ENCODE measurements around the gene CTNND2. TPM values are rescaled to one million over a fixed set of nuclear protein-coding genes. Genes with fewer than 3 reads are reported as not detected.

Gene CTNND2
- total and polyA plus RNA-seq, 10 of the 15 experiments (the other 5 are each of a cell fraction or from before 2014, with no cell fraction given), result 0.02 to 0.16 (median 0.04) TPM; not detected in 7

- in situ Hi-C loops (cut with MboI) (no loop called here), intact Hi-C loops (cut with micrococcal nuclease; ENCODE audit: unreplicated experiment) (no loop called here)
- FAIRE-seq (no peak), ATAC-seq (no peak), DNase-seq (ENCODE audit: low read depth, low spot score) (no peak)
- 16% methylated on average over 9 of the region's 9 CpGs for WGBS (ENCODE audit: insufficient coverage, insufficient replicate concordance, low lambda C conversion rate, missing lambda C conversion rate)
- H3K27ac ChIP-seq (ENCODE audit: control insufficient read depth, insufficient read depth), result no peak overlapping the region
- no peaks in the 10 kb centered on the region for H3K36me3 ChIP-seq (ENCODE audit: control insufficient read depth in 2 of 2, insufficient read depth in 2 of 2, low read length in 1 of 2)
- H2AFZ ChIP-seq (ENCODE audit: control insufficient read depth, low read depth, low read length), result no peak overlapping the region
- H3K4me2 ChIP-seq (ENCODE audit: control insufficient read depth, insufficient read depth), result no peak overlapping the region
- H3K79me2 ChIP-seq (ENCODE audit: control insufficient read depth, insufficient read depth, low read length), result no peaks in the 10 kb centered on the region
- TF ChIP-seq SP1 (IDR thresholded peaks at IDR 0.05; ENCODE audit: low read depth, low read length) (no peak), RBBP5 (conservative IDR thresholded peaks at IDR 0.05) (no peak), BMI1 (IDR thresholded peaks at IDR 0.05; ENCODE audit: borderline replicate concordance) (no peak), SMC3 (IDR thresholded peaks at IDR 0.05; ENCODE audit: borderline replicate concordance, low read length) (no peak), RAD21 (IDR thresholded peaks at IDR 0.05; ENCODE audit: insufficient read depth, low read depth, low read length) (no peak), KAT2A (conservative IDR thresholded peaks at IDR 0.05; ENCODE audit: control insufficient read depth, low read depth, low read length) (no peak), NFXL1 (IDR thresholded peaks at IDR 0.05; ENCODE audit: borderline replicate concordance) (no peak), CBFB (IDR thresholded peaks at IDR 0.05; ENCODE audit: low read depth) (no peak)
- SMC1A ChIA-PET (ENCODE audit: uncharacterized antibody, unreplicated experiment), result no interaction called here
- H3K9ac ChIP-seq (ENCODE audit: control insufficient read depth, insufficient read depth, low read length), result no peak overlapping the region
- RAD21 ChIA-PET (ENCODE audit: unreplicated experiment), result no interaction called here
- no peaks in the 10 kb centered on the region for H3K9me3 ChIP-seq (replicated peaks; ENCODE audit: control insufficient read depth, insufficient read depth, low read length)
- BruUV-seq (replicated peaks), result no TSS peak
- no peak overlapping the region for H3K4me3 ChIP-seq
- no peaks in the 10 kb centered on the region for H4K20me1 ChIP-seq (ENCODE audit: control insufficient read depth, insufficient read depth)
- no peaks in the 10 kb centered on the region for H3K4me1 ChIP-seq (ENCODE audit: control insufficient read depth, insufficient read depth, low read length)
- CTCF ChIA-PET, result no interaction called here
- POLR2A ChIA-PET, result no interaction called here
- no peaks in the 10 kb centered on the region for H3K27me3 ChIP-seq (replicated peaks in 1 of 2; ENCODE audit: control insufficient read depth in 2 of 2, insufficient read depth in 2 of 2, low read length in 1 of 2)
Measured at GRCh38 chr5:11507156-11507910, 396.9 kb downstream of the CTNND2 start.

- ATAC-seq, result no peak
- no TSS peak for BruUV-seq (replicated peaks)
- H3K27me3 ChIP-seq (replicated peaks in 1 of 2; ENCODE audit: control insufficient read depth in 2 of 2, insufficient read depth in 2 of 2, low read length in 1 of 2), result no peaks in the 10 kb centered on the region
- FAIRE-seq, result no peak
- ChIA-PET RAD21 (ENCODE audit: unreplicated experiment) (no interaction called here), SMC1A (ENCODE audit: uncharacterized antibody, unreplicated experiment) (no interaction called here), POLR2A (no interaction called here), CTCF (no interaction called here)
- H3K27ac ChIP-seq (ENCODE audit: control insufficient read depth, insufficient read depth), result no peak overlapping the region
- H3K79me2 ChIP-seq (ENCODE audit: control insufficient read depth, insufficient read depth, low read length), result no peaks in the 10 kb centered on the region
- H4K20me1 ChIP-seq (ENCODE audit: control insufficient read depth, insufficient read depth), result no peaks in the 10 kb centered on the region
- no peaks in the 10 kb centered on the region for H3K9me3 ChIP-seq (replicated peaks; ENCODE audit: control insufficient read depth, insufficient read depth, low read length)
- H2AFZ ChIP-seq (ENCODE audit: control insufficient read depth, low read depth, low read length), result no peak overlapping the region
- WGBS (ENCODE audit: insufficient coverage, insufficient replicate concordance, low lambda C conversion rate, missing lambda C conversion rate), result 0% methylated on average over 3 of the region's 3 CpGs
- H3K4me1 ChIP-seq (ENCODE audit: control insufficient read depth, insufficient read depth, low read length), result no peaks in the 10 kb centered on the region
- intact Hi-C loops (cut with micrococcal nuclease; ENCODE audit: unreplicated experiment) (no loop called here), in situ Hi-C loops (cut with MboI) (no loop called here)
- H3K4me3 ChIP-seq, result no peak overlapping the region
- no peaks in the 10 kb centered on the region for H3K36me3 ChIP-seq (ENCODE audit: control insufficient read depth in 2 of 2, insufficient read depth in 2 of 2, low read length in 1 of 2)
- no peak for DNase-seq (ENCODE audit: low read depth, low spot score)
- H3K4me2 ChIP-seq (ENCODE audit: control insufficient read depth, insufficient read depth), result no peak overlapping the region
- no peak overlapping the region for H3K9ac ChIP-seq (ENCODE audit: control insufficient read depth, insufficient read depth, low read length)
- TF ChIP-seq RFX5 (IDR thresholded peaks at IDR 0.05; ENCODE audit: low read depth, low read length), result no peak
- no peak for TF ChIP-seq ZNF384 (IDR thresholded peaks at IDR 0.05; ENCODE audit: borderline replicate concordance, low read depth, low read length)
- no peak for TF ChIP-seq BCLAF1 (IDR thresholded peaks at IDR 0.05)
- no peak for TF ChIP-seq WRNIP1 (IDR thresholded peaks at IDR 0.05; ENCODE audit: borderline replicate concordance, low read depth, low read length)
- TF ChIP-seq IKZF1 (conservative IDR thresholded peaks at IDR 0.05), result no peak
- no peak for TF ChIP-seq MTA3 (IDR thresholded peaks at IDR 0.05; ENCODE audit: borderline replicate concordance, low read length)
- TF ChIP-seq DPF2 (IDR thresholded peaks at IDR 0.05), result no peak
- no peak for TF ChIP-seq RELB (IDR thresholded peaks at IDR 0.05; ENCODE audit: low read depth)
- no peak for TF ChIP-seq NFXL1 (IDR thresholded peaks at IDR 0.05; ENCODE audit: borderline replicate concordance)
Measured at GRCh38 chr5:11504886-11505193, 399.4 kb downstream of the CTNND2 start.

Measured in GM12878 (cell line).